ENCODE results near the gene DGCR6L.
"Not testable (repeated sequence)": the region's sequence is repeated elsewhere in the genome, so short reads cannot be mapped to it uniquely, and the experiment has no call there.

- TF ChIP-seq CTCF, POLR2A (IDR thresholded peaks at IDR 0.05): not testable (repeated sequence)
Measured at GRCh38 chr22:20306646-20307447, 13.0 kb downstream of the DGCR6L start.

All from uterus (tissue), 2 donors.